RWPE2 (cell line): ENCODE results near the gene PRKAG2.
"Not testable (repeated sequence)": the region's sequence is repeated elsewhere in the genome, so short reads cannot be mapped to it uniquely, and the experiment has no call there.

Experiments
- ATAC-seq: fragments of 200-7000 bp; cut with Tn5 transposase; 3 replicates; pipeline ENCODE4 v1.9.1; 2021; ENCODE audit warnings: low read depth
- DNase-seq: peaks from one replicate; pipeline ENCODE4 v3.0.0-alpha.2; 2020; ENCODE audit warnings: low spot score
- H3K27ac ChIP-seq: fragments of 450-650 bp; 2 replicates; pipeline ENCODE4 v1.5.1; 2017; ENCODE audit warnings: mild to moderate bottlenecking; ENCODE audit not compliant: poor library complexity, severe bottlenecking
- H3K27me3 ChIP-seq: fragments of 250-450 bp; sonication (Bioruptor Pico); 2 replicates; pipeline ENCODE4 v1.5.1; 2021; ENCODE audit warnings: mild to moderate bottlenecking, moderate library complexity; ENCODE audit not compliant: insufficient read depth, poor library complexity, severe bottlenecking
- H3K36me3 ChIP-seq: fragments of 250-450 bp; sonication (Bioruptor Pico); 2 replicates; pipeline ENCODE4 v1.5.1; 2020; ENCODE audit warnings: low read depth, mild to moderate bottlenecking, moderate library complexity
- H3K4me1 ChIP-seq: fragments of 250-450 bp; sonication (Bioruptor Pico); 2 replicates; pipeline ENCODE4 v1.5.1; 2021; ENCODE audit warnings: mild to moderate bottlenecking, moderate library complexity; ENCODE audit not compliant: insufficient read depth, poor library complexity, severe bottlenecking
- H3K4me3 ChIP-seq: fragments of 250-450 bp; sonication (Bioruptor Pico); 2 replicates; pipeline ENCODE4 v1.5.1; 2021; ENCODE audit warnings: mild to moderate bottlenecking, moderate library complexity; ENCODE audit not compliant: severe bottlenecking
- H3K9me3 ChIP-seq: fragments of 250-450 bp; sonication (Bioruptor Pico); 2 replicates; pipeline ENCODE4 v1.5.1; 2021; ENCODE audit warnings: mild to moderate bottlenecking, moderate library complexity; ENCODE audit not compliant: severe bottlenecking
- CTCF ChIP-seq: fragments of 450-650 bp; IDR thresholded peaks from one replicate; pipeline ENCODE4 v1.5.1; 2017; ENCODE audit warnings: mild to moderate bottlenecking, moderate library complexity; ENCODE audit not compliant: poor library complexity, severe bottlenecking

The PRKAG2 gene

GRCh38 chr7:151800391-151800790 is 76.5 kb downstream of the PRKAG2 start:
- no peaks in the 10 kb centered on the region for H3K36me3 ChIP-seq
- peaks cover 26% of the 10 kb centered on the region for H3K4me1 ChIP-seq
- ATAC-seq (no peak), DNase-seq (no peak)
- H3K27ac ChIP-seq: no peak overlapping the region
- TF ChIP-seq CTCF: no peak
- no peaks in the 10 kb centered on the region for H3K9me3 ChIP-seq
- no peak overlapping the region for H3K4me3 ChIP-seq
- no peaks in the 10 kb centered on the region for H3K27me3 ChIP-seq

- Histone ChIP-seq H3K9me3 (no peaks in the 10 kb centered on the region), H3K4me3 (no peak overlapping the region), H3K27me3 (no peaks in the 10 kb centered on the region), H3K27ac (no peak overlapping the region), H3K36me3 (no peaks in the 10 kb centered on the region), H3K4me1 (peaks cover 26% of the 10 kb centered on the region)
- ATAC-seq: no peak
- no peak for DNase-seq
- TF ChIP-seq CTCF: no peak
Observed at GRCh38 chr7:151799506-151799905, 77.4 kb downstream of the PRKAG2 start.

GRCh38 chr7:151798851-151799448 is 78.0 kb downstream of the PRKAG2 start:
- DNase-seq (no peak), ATAC-seq (no peak)
- H3K9me3 ChIP-seq: no peaks in the 10 kb centered on the region
- H3K27me3 ChIP-seq: no peaks in the 10 kb centered on the region
- no peak for TF ChIP-seq CTCF
- H3K36me3 ChIP-seq: no peaks in the 10 kb centered on the region
- H3K4me3 ChIP-seq: no peak overlapping the region
- H3K27ac ChIP-seq: no peak overlapping the region
- H3K4me1 ChIP-seq: peaks cover 26% of the 10 kb centered on the region

DNA sequence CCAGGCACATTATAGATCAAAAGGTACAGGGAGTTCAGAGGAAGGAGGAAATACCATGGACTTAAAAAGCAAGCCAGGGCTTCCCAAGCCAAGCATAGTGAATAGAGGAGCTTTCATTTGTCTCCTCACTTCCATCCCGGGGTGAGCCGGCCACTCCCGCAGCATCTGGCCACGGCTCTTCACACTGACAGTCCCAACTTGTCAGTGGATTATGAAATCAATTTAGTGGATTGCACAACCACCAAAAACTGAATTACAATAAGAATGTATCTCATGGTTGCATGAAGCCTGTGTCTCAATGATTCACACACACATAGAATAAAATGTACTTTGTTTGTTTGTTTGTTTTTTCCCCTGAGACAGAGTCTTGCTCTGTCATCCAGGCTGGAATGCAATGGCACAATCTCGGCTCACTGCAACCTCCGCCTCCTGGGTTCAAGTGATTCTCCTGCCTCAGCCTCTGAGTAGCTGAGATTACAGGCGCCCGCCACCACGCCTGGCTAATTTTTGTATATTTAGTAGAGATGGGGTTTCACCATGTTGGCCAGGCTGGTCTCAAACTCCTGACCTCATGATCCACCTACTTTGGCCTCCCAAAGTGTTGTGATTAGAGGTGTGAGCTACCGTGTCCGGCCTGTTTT is 79.1 kb downstream of the PRKAG2 start:
- H3K9me3 ChIP-seq, DNase-seq, H3K27me3 ChIP-seq, H3K36me3 ChIP-seq, H3K4me3 ChIP-seq: not testable (repeated sequence)
- ATAC-seq: peak; percentile 81
- Histone ChIP-seq H3K27ac (peak overlapping the region; percentile 50), H3K4me1 (peaks cover 26% of the 10 kb centered on the region)

- no peaks in the 10 kb centered on the region for H3K27me3 ChIP-seq
- no peaks in the 10 kb centered on the region for H3K36me3 ChIP-seq
- ATAC-seq: no peak
- H3K27ac ChIP-seq: peak overlapping the region; percentile 50
- H3K4me3 ChIP-seq: no peak overlapping the region
- H3K9me3 ChIP-seq: no peaks in the 10 kb centered on the region
- no peak for TF ChIP-seq CTCF
- peaks cover 26% of the 10 kb centered on the region for H3K4me1 ChIP-seq
- no peak for DNase-seq
Observed at GRCh38 chr7:151796871-151797537, 79.9 kb downstream of the PRKAG2 start.
